ENCODE measurements around the gene NEK2.

DNA sequence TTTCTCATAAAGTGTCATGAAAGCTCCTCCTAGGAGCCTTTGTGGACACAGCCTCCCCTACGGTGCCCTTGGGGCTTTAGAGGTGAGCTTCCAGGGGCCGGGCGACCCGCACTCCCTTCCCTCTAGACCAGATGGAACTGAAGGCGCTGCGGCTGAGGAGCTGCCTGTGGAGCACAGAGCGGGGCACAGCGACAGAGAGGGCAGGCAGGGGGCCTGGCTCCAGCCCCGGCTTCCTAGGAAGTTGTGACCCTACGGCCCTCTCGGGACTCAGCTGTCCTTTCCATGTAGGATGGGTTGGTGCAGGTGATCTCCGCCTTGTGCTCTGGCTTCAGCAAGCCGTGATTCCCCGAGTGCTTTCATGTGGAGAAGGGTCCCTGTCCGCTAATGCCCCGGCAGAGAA lies 23.6 kb upstream of the NEK2 start:
- no peak for TF ChIP-seq POLR2A (IDR thresholded peaks at IDR 0.05)
- TF ChIP-seq, protein P1, sequence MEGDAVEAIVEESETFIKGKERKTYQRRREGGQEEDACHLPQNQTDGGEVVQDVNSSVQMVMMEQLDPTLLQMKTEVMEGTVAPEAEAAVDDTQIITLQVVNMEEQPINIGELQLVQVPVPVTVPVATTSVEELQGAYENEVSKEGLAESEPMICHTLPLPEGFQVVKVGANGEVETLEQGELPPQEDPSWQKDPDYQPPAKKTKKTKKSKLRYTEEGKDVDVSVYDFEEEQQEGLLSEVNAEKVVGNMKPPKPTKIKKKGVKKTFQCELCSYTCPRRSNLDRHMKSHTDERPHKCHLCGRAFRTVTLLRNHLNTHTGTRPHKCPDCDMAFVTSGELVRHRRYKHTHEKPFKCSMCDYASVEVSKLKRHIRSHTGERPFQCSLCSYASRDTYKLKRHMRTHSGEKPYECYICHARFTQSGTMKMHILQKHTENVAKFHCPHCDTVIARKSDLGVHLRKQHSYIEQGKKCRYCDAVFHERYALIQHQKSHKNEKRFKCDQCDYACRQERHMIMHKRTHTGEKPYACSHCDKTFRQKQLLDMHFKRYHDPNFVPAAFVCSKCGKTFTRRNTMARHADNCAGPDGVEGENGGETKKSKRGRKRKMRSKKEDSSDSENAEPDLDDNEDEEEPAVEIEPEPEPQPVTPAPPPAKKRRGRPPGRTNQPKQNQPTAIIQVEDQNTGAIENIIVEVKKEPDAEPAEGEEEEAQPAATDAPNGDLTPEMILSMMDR (IDR thresholded peaks at IDR 0.05) = no peak

Measured in uterus (tissue), 2 donors.